ENCODE results near the gene UBQLN4. TPM values are rescaled to one million over a fixed set of nuclear protein-coding genes. Genes with fewer than 3 reads are reported as not detected.
A peak's percentile ranks its signal among the peaks of the same experiment; 100 is the strongest.

The UBQLN4 gene
- total RNA-seq, 1 donor from 2014 or later: 43.7 TPM

DNA sequence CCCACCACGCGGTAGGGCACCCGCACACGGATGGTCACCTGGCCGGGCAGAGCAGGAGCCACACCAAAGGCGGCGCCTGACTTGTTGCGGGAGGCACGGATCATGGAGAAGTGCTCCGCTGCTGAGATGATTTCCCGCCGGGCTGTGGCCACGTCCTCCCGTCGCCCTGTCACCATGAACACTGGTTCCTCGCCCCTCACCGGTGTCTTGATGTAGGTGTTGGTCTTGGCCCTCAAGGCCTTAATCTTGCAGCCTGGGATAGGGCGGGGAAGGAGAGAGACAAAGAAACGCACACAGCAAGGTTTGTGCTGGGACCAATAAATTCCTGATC, 23.8 kb upstream of the UBQLN4 start:
- TF ChIP-seq, protein P1, sequence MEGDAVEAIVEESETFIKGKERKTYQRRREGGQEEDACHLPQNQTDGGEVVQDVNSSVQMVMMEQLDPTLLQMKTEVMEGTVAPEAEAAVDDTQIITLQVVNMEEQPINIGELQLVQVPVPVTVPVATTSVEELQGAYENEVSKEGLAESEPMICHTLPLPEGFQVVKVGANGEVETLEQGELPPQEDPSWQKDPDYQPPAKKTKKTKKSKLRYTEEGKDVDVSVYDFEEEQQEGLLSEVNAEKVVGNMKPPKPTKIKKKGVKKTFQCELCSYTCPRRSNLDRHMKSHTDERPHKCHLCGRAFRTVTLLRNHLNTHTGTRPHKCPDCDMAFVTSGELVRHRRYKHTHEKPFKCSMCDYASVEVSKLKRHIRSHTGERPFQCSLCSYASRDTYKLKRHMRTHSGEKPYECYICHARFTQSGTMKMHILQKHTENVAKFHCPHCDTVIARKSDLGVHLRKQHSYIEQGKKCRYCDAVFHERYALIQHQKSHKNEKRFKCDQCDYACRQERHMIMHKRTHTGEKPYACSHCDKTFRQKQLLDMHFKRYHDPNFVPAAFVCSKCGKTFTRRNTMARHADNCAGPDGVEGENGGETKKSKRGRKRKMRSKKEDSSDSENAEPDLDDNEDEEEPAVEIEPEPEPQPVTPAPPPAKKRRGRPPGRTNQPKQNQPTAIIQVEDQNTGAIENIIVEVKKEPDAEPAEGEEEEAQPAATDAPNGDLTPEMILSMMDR (IDR thresholded peaks at IDR 0.05): no peak
- TF ChIP-seq EZH2 (IDR thresholded peaks at IDR 0.05): no peak
- no peak for TF ChIP-seq EZH2phosphoT487 (IDR thresholded peaks at IDR 0.05)
- DNase-seq (ENCODE audit: low spot score): peak; percentile 29
- Histone ChIP-seq H3K9ac (no peak overlapping the region), H3K27me3 (no peaks in the 10 kb centered on the region), H3K4me2 (peak overlapping the region; percentile 97), H3K4me3 (peak overlapping the region; percentile 99), H3K4me1 (peaks cover 71% of the 10 kb centered on the region), H2AFZ (replicated peaks) (no peak overlapping the region), H3K79me2 (ENCODE audit: low read depth) (peaks cover 98% of the 10 kb centered on the region), H4K20me1 (ENCODE audit: low read depth) (peaks cover 85% of the 10 kb centered on the region), H3F3A (ENCODE audit: low read depth) (peaks cover 94% of the 10 kb centered on the region), H3K9me3 (ENCODE audit: low read depth) (no peaks in the 10 kb centered on the region), H3K27ac (peak overlapping the region; percentile 76), H3K36me3 (no peaks in the 10 kb centered on the region)
- Mint-ChIP-seq H3K27ac (no peak overlapping the region), H3K9me3 (no peaks in the 10 kb centered on the region), H3K4me1 (peaks cover 72% of the 10 kb centered on the region), H3K36me3 (peaks cover 37% of the 10 kb centered on the region), H3K27me3 (ENCODE audit: insufficient read depth, low read depth) (peaks cover 9% of the 10 kb centered on the region), H3K4me3 (peak overlapping the region; percentile 99)

DNA sequence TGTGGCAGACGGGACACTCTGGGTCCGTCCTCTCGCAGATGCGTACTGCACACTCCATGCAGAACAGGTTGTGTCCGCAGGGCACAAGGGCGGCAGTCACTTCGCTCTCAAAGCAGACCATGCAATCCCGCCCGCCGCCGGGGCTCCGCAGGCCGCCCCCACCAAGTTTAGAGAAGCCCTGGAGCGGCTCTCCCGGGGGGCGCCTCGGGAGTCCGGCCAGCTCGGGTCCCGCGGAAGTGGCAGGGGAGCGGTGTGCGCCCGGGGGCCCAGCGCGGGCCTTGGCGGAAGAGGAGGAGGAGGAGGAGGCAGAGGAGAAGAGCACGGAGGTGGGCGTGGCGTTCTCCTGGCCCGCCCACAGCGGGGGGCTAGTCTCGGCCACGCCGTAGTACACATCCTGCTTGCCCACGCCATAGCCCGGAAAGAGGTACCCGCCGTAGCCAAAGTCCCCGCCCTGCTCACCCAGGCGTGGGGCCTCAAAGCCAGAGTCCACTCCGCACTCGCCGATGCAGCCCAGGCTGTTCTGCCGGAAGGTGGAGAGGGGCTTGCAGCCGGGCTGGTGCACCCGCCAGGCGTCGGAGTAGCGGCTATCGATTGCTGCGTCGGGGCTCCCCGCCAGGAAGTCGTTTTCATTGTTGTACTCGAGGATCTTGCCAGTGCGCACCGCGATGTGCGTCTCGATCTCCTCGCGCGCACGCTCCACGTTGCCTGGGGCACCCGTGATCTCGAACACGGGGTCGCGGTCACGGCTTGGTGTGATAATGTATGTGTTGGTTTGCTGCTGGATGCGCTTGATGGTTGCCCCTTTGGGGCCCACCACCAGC, 23.2 kb upstream of the UBQLN4 start:
- no peaks in the 10 kb centered on the region for H3K9me3 Mint-ChIP-seq

DNA sequence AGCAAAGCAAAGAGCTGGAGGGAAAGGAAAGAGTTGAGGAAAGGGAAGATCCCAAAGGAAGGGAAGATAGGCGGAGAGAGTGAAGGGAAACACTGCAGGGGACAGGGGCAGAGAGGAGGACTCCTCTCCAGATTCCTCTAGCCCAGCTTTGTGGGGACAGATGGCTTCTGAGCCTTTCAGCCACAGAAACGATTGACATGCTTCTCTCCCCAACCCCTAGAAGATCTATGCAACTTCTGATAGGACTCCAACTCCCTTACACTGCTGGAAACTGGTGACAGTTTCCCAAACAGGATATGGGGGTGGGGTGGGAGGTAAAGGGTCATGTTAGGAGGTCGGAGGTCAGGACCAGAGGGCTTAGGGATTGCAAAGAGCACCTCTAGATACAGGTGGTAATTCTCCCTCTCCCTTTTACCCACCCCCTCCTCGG, 22.2 kb upstream of the UBQLN4 start:
- H4K20me1 ChIP-seq (ENCODE audit: low read depth): peaks cover 99% of the 10 kb centered on the region
- H3K4me3 ChIP-seq: peak overlapping the region; percentile 99
- Mint-ChIP-seq H3K27ac (no peak overlapping the region), H3K4me1 (peaks cover 85% of the 10 kb centered on the region), H3K9me3 (no peaks in the 10 kb centered on the region), H3K36me3 (peaks cover 45% of the 10 kb centered on the region), H3K4me3 (peak overlapping the region; percentile 60), H3K27me3 (ENCODE audit: insufficient read depth, low read depth) (peaks cover 9% of the 10 kb centered on the region)
- no peak overlapping the region for H3K9ac ChIP-seq
- DNase-seq (ENCODE audit: low spot score): peak; percentile 46
- peak overlapping the region; percentile 76 for H3K27ac ChIP-seq
- peak overlapping the region; percentile 97 for H3K4me2 ChIP-seq
- TF ChIP-seq, protein P1 (IDR thresholded peaks at IDR 0.05): no peak
- TF ChIP-seq EZH2 (IDR thresholded peaks at IDR 0.05): no peak
- no peak overlapping the region for H2AFZ ChIP-seq (replicated peaks)
- peaks cover 97% of the 10 kb centered on the region for H3K79me2 ChIP-seq (ENCODE audit: low read depth)
- H3K27me3 ChIP-seq: no peaks in the 10 kb centered on the region
- peaks cover 97% of the 10 kb centered on the region for H3F3A ChIP-seq (ENCODE audit: low read depth)
- no peaks in the 10 kb centered on the region for H3K36me3 ChIP-seq
- H3K9me3 ChIP-seq (ENCODE audit: low read depth): no peaks in the 10 kb centered on the region
- H3K4me1 ChIP-seq: peaks cover 86% of the 10 kb centered on the region

More for the DNA sequence above, 23.2 kb upstream of the UBQLN4 start:
- H4K20me1 ChIP-seq (ENCODE audit: low read depth): peaks cover 91% of the 10 kb centered on the region
- H3K79me2 ChIP-seq (ENCODE audit: low read depth): peaks cover 100% of the 10 kb centered on the region
- peaks cover 77% of the 10 kb centered on the region for H3K4me1 Mint-ChIP-seq
- H3F3A ChIP-seq (ENCODE audit: low read depth): peaks cover 94% of the 10 kb centered on the region
- H3K27ac ChIP-seq: peak overlapping the region; percentile 76
- DNase-seq (ENCODE audit: low spot score): peak; percentile 70
- peaks cover 77% of the 10 kb centered on the region for H3K4me1 ChIP-seq
- H3K27me3 ChIP-seq: no peaks in the 10 kb centered on the region
- H3K27me3 Mint-ChIP-seq (ENCODE audit: insufficient read depth, low read depth): peaks cover 11% of the 10 kb centered on the region
- peak overlapping the region; percentile 99 for H3K4me3 Mint-ChIP-seq
- H3K4me3 ChIP-seq: peak overlapping the region; percentile 99
- no peak overlapping the region for H3K9ac ChIP-seq
- no peak overlapping the region for H3K27ac Mint-ChIP-seq
- H3K36me3 Mint-ChIP-seq: peaks cover 41% of the 10 kb centered on the region
- TF ChIP-seq EZH2 (IDR thresholded peaks at IDR 0.05): no peak
- no peak for TF ChIP-seq EZH2phosphoT487 (IDR thresholded peaks at IDR 0.05)
- no peak overlapping the region for H2AFZ ChIP-seq (replicated peaks)
- peak overlapping the region; percentile 97 for H3K4me2 ChIP-seq
- H3K36me3 ChIP-seq: no peaks in the 10 kb centered on the region
- H3K9me3 ChIP-seq (ENCODE audit: low read depth): no peaks in the 10 kb centered on the region

DNA sequence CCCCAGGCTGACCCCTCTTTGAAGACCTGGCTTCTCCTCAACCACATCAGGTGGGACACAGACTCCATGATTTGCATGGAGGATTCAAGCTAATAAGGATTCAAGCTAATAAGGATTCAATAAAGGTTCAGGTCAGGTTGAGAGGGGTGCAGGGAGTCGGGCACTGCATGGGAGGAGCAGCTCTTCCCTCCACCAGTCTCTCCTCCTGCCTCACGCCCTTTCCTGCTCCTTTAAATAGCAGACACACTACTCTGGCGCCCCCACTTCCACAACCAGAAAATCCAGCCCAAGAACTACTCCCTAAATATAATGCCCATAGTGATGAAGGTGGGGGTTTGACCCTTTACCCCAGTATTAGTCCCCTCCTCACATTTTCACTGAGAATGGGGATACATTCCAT, 21.6 kb upstream of the UBQLN4 start:
- Histone ChIP-seq H3K4me1 (peaks cover 92% of the 10 kb centered on the region), H3K27ac (peak overlapping the region; percentile 76), H2AFZ (replicated peaks) (no peak overlapping the region), H3K36me3 (no peaks in the 10 kb centered on the region), H3F3A (ENCODE audit: low read depth) (peaks cover 91% of the 10 kb centered on the region), H3K79me2 (ENCODE audit: low read depth) (peaks cover 90% of the 10 kb centered on the region), H3K9ac (no peak overlapping the region), H3K9me3 (ENCODE audit: low read depth) (no peaks in the 10 kb centered on the region), H3K27me3 (no peaks in the 10 kb centered on the region), H3K4me2 (peak overlapping the region; percentile 97), H3K4me3 (peak overlapping the region; percentile 99), H4K20me1 (ENCODE audit: low read depth) (peaks cover 99% of the 10 kb centered on the region)
- peaks cover 45% of the 10 kb centered on the region for H3K36me3 Mint-ChIP-seq
- peaks cover 10% of the 10 kb centered on the region for H3K27me3 Mint-ChIP-seq (ENCODE audit: insufficient read depth, low read depth)
- TF ChIP-seq EZH2 (IDR thresholded peaks at IDR 0.05) (no peak), EZH2phosphoT487 (IDR thresholded peaks at IDR 0.05) (no peak)
- TF ChIP-seq, protein P1 (IDR thresholded peaks at IDR 0.05): peak; percentile 18
- peak overlapping the region; percentile 60 for H3K4me3 Mint-ChIP-seq
- DNase-seq (ENCODE audit: low spot score): peak; percentile 35
- H3K9me3 Mint-ChIP-seq: no peaks in the 10 kb centered on the region
- peak overlapping the region; percentile 13 for H3K27ac Mint-ChIP-seq
- H3K4me1 Mint-ChIP-seq: peaks cover 90% of the 10 kb centered on the region
